GM12878 (cell line): ENCODE measurements around the gene IMMT. TPM values are rescaled to one million over a fixed set of nuclear protein-coding genes. Genes with fewer than 3 reads are reported as not detected.
A peak's percentile ranks its signal among the peaks of the same experiment; 100 is the strongest.

Source experiments
- ATAC-seq: fragments of 200-7000 bp; cut with Tn5 transposase; 3 replicates; pipeline ENCODE4 v1.9.1; 2020; ENCODE audit warnings: mild to moderate bottlenecking, moderate library complexity
- BruUV-seq: library from RNA; stranded (reverse); fragments of 400-500 nt; replicated peaks from 2 replicates; lab custom pipeline; 2021; lab: Mats Ljungman, UMichigan
- CTCF ChIA-PET: fragments of 300-600 bp; sonication (Branson Sonifier 250); formaldehyde crosslinking; extraction: SDS; loops from one replicate; lab custom pipeline; 2021; ENCODE audit warnings: inconsistent platforms; lab: Yijun Ruan, JAX
- POLR2A ChIA-PET: fragments of 350-600 bp; formaldehyde crosslinking; extraction: SDS; loops from one replicate; lab custom pipeline; 2021; ENCODE audit warnings: inconsistent platforms; lab: Charles Lee
- RAD21 ChIA-PET: fragments of 300-600 bp; sonication (Branson Sonifier 250); formaldehyde crosslinking; loops from one replicate; lab custom pipeline; 2023; ENCODE audit warnings: antibody characterized with exemption; ENCODE audit not compliant: unreplicated experiment; lab: Charles Lee
- SMC1A ChIA-PET: fragments of 300-600 bp; sonication (Branson Sonifier 250); formaldehyde crosslinking; loops from one replicate; lab custom pipeline; 2023; ENCODE audit not compliant: unreplicated experiment, uncharacterized antibody; lab: Charles Lee
- DNase-seq: peaks from one replicate; pipeline ENCODE4 v3.0.0-alpha.2; 2011; ENCODE audit warnings: low read depth, low spot score
- FAIRE-seq: peaks from 3 replicates; lab custom pipeline; 2011; peaks lifted over from hg19 to GRCh38; lab: Jason Lieb, UNC
- H2AFZ ChIP-seq: 2 replicates; pipeline ENCODE4 v1.6.0; 2011; ENCODE audit warnings: low read depth, low read length, control low read depth; ENCODE audit not compliant: control insufficient read depth
- H3K27ac ChIP-seq: 2 replicates; pipeline ENCODE4 v1.5.1; 2011; ENCODE audit warnings: control low read depth; ENCODE audit not compliant: control insufficient read depth, insufficient read depth
- H3K27me3 ChIP-seq, 2 experiments: replicated peaks in 1 of 2; 2 replicates each; pipeline versions ENCODE4 v1.6.0 to v1.6.1; 2011; ENCODE audit warnings: low read length in 1 of 2; ENCODE audit not compliant: control insufficient read depth in 2 of 2, insufficient read depth in 2 of 2
- H3K36me3 ChIP-seq, 2 experiments: 2 replicates each; pipeline ENCODE4 v1.5.1; 2011; ENCODE audit warnings: low read length in 1 of 2; ENCODE audit not compliant: control insufficient read depth in 2 of 2, insufficient read depth in 2 of 2
- H3K4me1 ChIP-seq: 2 replicates; pipeline ENCODE4 v1.6.1; 2011; ENCODE audit warnings: mild to moderate bottlenecking, low read length, moderate library complexity, mixed read lengths; ENCODE audit not compliant: control insufficient read depth, insufficient read depth
- H3K4me2 ChIP-seq: 2 replicates; pipeline ENCODE4 v1.6.0; 2011; ENCODE audit warnings: control low read depth; ENCODE audit not compliant: control insufficient read depth, insufficient read depth
- H3K4me3 ChIP-seq: fragments of 200-600 bp; sonication (generic); 2 replicates; pipeline ENCODE4 v1.5.1; 2016
- H3K79me2 ChIP-seq: 2 replicates; pipeline ENCODE4 v1.6.0; 2011; ENCODE audit warnings: low read length; ENCODE audit not compliant: control insufficient read depth, insufficient read depth
- H3K9ac ChIP-seq: 2 replicates; pipeline ENCODE4 v1.8.0; 2011; ENCODE audit warnings: low read length, control low read depth, mixed read lengths; ENCODE audit not compliant: control insufficient read depth, insufficient read depth
- H3K9me3 ChIP-seq: replicated peaks from 3 replicates; pipeline ENCODE4 v1.5.1; 2011; ENCODE audit warnings: mild to moderate bottlenecking, low read length; ENCODE audit not compliant: control insufficient read depth, insufficient read depth
- H4K20me1 ChIP-seq: 2 replicates; pipeline ENCODE4 v1.6.0; 2011; ENCODE audit not compliant: control insufficient read depth, insufficient read depth
- BHLHE40 ChIP-seq, 2 experiments: fragments of 450-650 bp in 1 of 2; IDR thresholded peaks; 2 replicates each; pipeline ENCODE4 v1.6.1; 2011 to 2017; ENCODE audit warnings: low read depth in 2 of 2, borderline replicate concordance in 1 of 2, improper control_type of control experiment in 1 of 2, low read length in 1 of 2, mild to moderate bottlenecking in 1 of 2
- CHD2 ChIP-seq: IDR thresholded peaks from 2 replicates; pipeline ENCODE4 v1.6.1; 2011; ENCODE audit warnings: low read depth, low read length, improper control_type of control experiment, borderline replicate concordance
- CHD4 ChIP-seq: fragments of 200-600 bp; sonication (generic); IDR thresholded peaks from 2 replicates; pipeline ENCODE4 v1.6.1; 2016; ENCODE audit warnings: mild to moderate bottlenecking
- EZH2 ChIP-seq: IDR thresholded peaks from 2 replicates; pipeline ENCODE4 v1.6.1; 2012; ENCODE audit warnings: low read depth, mild to moderate bottlenecking, control low read depth, inconsistent platforms, low read length, borderline replicate concordance; ENCODE audit not compliant: control insufficient read depth
- FOS ChIP-seq: IDR thresholded peaks from 3 replicates; pipeline ENCODE4 v1.6.1; 2011; ENCODE audit warnings: borderline replicate concordance; ENCODE audit not compliant: insufficient read length; ENCODE audit errors: extremely low read depth
- HSF1 ChIP-seq: fragments of 150-350 bp; IDR thresholded peaks from 2 replicates; pipeline ENCODE4 v1.6.1; 2014; ENCODE audit warnings: mild to moderate bottlenecking, low read depth, low read length
- LARP7 ChIP-seq: fragments of 450-650 bp; IDR thresholded peaks from 2 replicates; pipeline ENCODE4 v1.6.1; 2017; ENCODE audit warnings: mild to moderate bottlenecking
- NFYA ChIP-seq: IDR thresholded peaks from 2 replicates; pipeline ENCODE4 v1.6.1; 2011; ENCODE audit warnings: low read depth, mild to moderate bottlenecking, low read length, improper control_type of control experiment, borderline replicate concordance
- PAX5 ChIP-seq: IDR thresholded peaks from 2 replicates; pipeline ENCODE4 v1.6.1; 2011; ENCODE audit warnings: low read depth, low read length, borderline replicate concordance
- PAX8 ChIP-seq: fragments of 450-650 bp; IDR thresholded peaks from 2 replicates; pipeline ENCODE4 v1.6.1; 2017; ENCODE audit warnings: mild to moderate bottlenecking, moderate library complexity
- PBX3 ChIP-seq: IDR thresholded peaks from 2 replicates; pipeline ENCODE4 v1.6.1; 2011; ENCODE audit warnings: mild to moderate bottlenecking, low read depth, low read length, moderate library complexity; ENCODE audit not compliant: insufficient replicate concordance
- RBBP5 ChIP-seq: fragments of 200-600 bp; sonication (generic); conservative IDR thresholded peaks from 2 replicates; pipeline ENCODE4 v1.6.1; 2016
- TCF12 ChIP-seq: IDR thresholded peaks from 2 replicates; pipeline ENCODE4 v1.6.1; 2011; ENCODE audit warnings: low read depth, mild to moderate bottlenecking, low read length
- ZBED1 ChIP-seq: IDR thresholded peaks from 2 replicates; pipeline ENCODE4 v1.6.1; 2016; ENCODE audit warnings: borderline replicate concordance
- ZNF24 ChIP-seq: fragments of 450-650 bp; IDR thresholded peaks from 2 replicates; pipeline ENCODE4 v1.6.1; 2017; ENCODE audit warnings: antibody characterized with exemption, mild to moderate bottlenecking
- ZNF274 ChIP-seq: IDR thresholded peaks from one replicate; pipeline ENCODE4 v1.8.0; 2011; ENCODE audit not compliant: insufficient read length, insufficient read depth
- in situ Hi-C: fragments of 300-500 bp; cut with MboI; formaldehyde crosslinking; loops from 9 replicates; pipeline ENCODE4 v1.14.3; 2018; ENCODE audit warnings: mixed read lengths
- intact Hi-C: fragments of 100-400 bp; cut with micrococcal nuclease; formaldehyde crosslinking; loops from one replicate; pipeline ENCODE4 v1.14.2; 2022; ENCODE audit not compliant: unreplicated experiment
- polyA plus RNA-seq, 11 experiments: library from polyadenylated mRNA; depleted of rRNA in 4 of 11; unstranded in 6 of 11; stranded (reverse) in 5 of 11; fragments of >200 nt; fragmentation: Nextera tagmentation in 4 of 11; fragmentation: Illumina TruSeq in 1 of 11; extraction: Ambion mirVana in 4 of 11; extraction: Trizol in 1 of 11; gene quantifications; 1 replicate in 1 of 11; 2 replicates in 10 of 11; pipeline versions ENCODE4 v1.2.1 to v1.2.3, GENCODE V29; 2011 to 2016; ENCODE audit warnings: inconsistent platforms in 2 of 11, missing spikeins in 2 of 11, low read depth in 1 of 11
- total RNA-seq, 4 experiments: library from RNA; depleted of rRNA in 3 of 4; stranded (reverse); fragments of >200 nt in 3 of 4; fragmentation: Illumina TruSeq in 1 of 4; extraction: Trizol in 1 of 4; gene quantifications; 2 replicates each; pipeline versions ENCODE4 v1.2.1 to v1.2.3, GENCODE V29; 2013 to 2021

IMMT gene
- total and polyA plus RNA-seq, 10 of the 15 experiments (the other 5 are each of a cell fraction or from before 2014, with no cell fraction given) = 78.4 to 149 (median 98.7) TPM

GRCh38 chr2:86105252-86105968, 89.9 kb downstream of the IMMT start, which contains the start of gene POLR1A (continued):
- peak; percentile 60; the same call in 1 of the 2 replicates for TF ChIP-seq LARP7

- Histone ChIP-seq H3K27ac (no peak overlapping the region), H2AFZ (no peak overlapping the region), H3K4me3 (no peak overlapping the region), H3K4me1 (no peaks in the 10 kb centered on the region), H3K9ac (no peak overlapping the region), H3K79me2 (peaks cover 67% of the 10 kb centered on the region), H3K27me3 (no peaks in the 10 kb centered on the region), H3K36me3 (peaks cover 5 to 12% of the 10 kb centered on the region in 2 experiments; a peak in 3 of 4 replicates), H4K20me1 (no peaks in the 10 kb centered on the region), H3K4me2 (no peak overlapping the region), H3K9me3 (peaks cover 2% of the 10 kb centered on the region; the same call in 2 of the 3 replicates)
- no peak for ATAC-seq
- DNase-seq = no peak
- RAD21 ChIA-PET = no interaction called here
- FAIRE-seq = no peak
- TF ChIP-seq NFYA (no peak), ZNF274 (no peak), HSF1 (no peak), LARP7 (no peak), RBBP5 (no peak), BHLHE40 (IDR thresholded peaks at IDR 0.05; ENCODE audit: borderline replicate concordance in 1 of 2, low read depth in 2 of 2, low read length in 1 of 2) (no peak), CHD4 (no peak), ZBED1 (no peak), EZH2 (no peak), CHD2 (no peak), TCF12 (no peak), PBX3 (no peak), FOS (no peak), PAX5 (no peak), PAX8 (no peak), ZNF24 (no peak)
- CTCF ChIA-PET = no interaction called here
- SMC1A ChIA-PET = interaction anchor here (0.6 to 1.3 kb wide), 2 partner anchors 275 to 296 kb away, joined by 3 read pairs; no protein-coding TSS in a partner anchor
- no TSS peak for BruUV-seq
- intact Hi-C loops (no loop called here), in situ Hi-C loops (no loop called here)
- POLR2A ChIA-PET = interaction anchor here (1.1 kb wide), 1 partner anchor 483 kb away, joined by 3 read pairs; no protein-coding TSS in a partner anchor
These were observed 93.1 kb downstream of the IMMT start for GRCh38 chr2:86102157-86102556.
